ENCODE data around the gene RNU6-1. TPM values are rescaled to one million over a fixed set of nuclear protein-coding genes. Genes with fewer than 3 reads are reported as not detected.

RNU6-1 gene
- total and polyA plus RNA-seq, 2 donors (not counting 3 experiments of a cell fraction or from before 2014, with no cell fraction given): not detected

DNA sequence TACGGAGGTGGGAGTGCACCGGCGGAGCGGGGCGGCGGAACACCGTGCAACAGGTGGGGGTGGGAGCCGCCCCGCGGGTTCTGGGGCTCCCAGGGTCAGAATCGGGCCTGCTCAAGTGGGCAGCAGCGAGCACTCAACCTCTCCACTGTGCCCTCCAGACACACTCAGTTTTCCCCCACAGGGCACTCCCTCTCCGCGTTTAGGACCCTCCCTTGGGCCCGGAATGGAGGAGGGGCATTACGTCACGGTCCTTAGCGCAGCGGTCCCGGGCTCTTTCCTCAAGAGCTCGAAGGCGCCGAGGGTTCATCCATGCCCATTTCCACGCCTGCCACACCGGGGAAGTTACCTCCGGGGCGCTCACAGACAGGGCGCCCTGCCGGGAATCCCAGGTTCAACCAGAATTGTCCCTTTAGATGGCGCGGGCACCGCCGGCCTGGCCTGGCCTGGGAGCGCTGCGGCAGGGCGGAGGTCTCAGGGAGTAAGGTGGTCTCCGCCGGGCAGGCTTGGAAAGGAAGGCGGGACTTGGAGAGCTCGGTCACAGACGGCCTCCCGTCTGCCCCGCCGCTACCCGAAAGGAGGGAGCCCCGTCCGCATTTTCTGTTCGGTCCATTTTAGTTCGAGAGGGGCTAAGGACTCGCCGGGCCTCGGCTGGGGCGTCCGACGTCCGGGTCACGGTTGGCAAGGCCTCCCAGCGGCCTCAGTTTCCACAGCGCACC is 5.1 kb downstream of the RNU6-1 start:
- H3K4me2 ChIP-seq (ENCODE audit: insufficient read depth, low read length): peak overlapping the region; percentile 29
- H3K79me2 ChIP-seq (ENCODE audit: control insufficient read depth, insufficient read depth, low read length): no peaks in the 10 kb centered on the region
- H3K4me3 ChIP-seq (replicated peaks in 1 of 3; ENCODE audit: insufficient read depth in 1 of 3, low read depth in 1 of 3, low read length in 3 of 3): peak overlapping the region in 2 of 3 experiments; percentile 10 to 21
- POLR2A ChIA-PET: no interaction called here
- FAIRE-seq: no peak
- no TSS peak for BruUV-seq (replicated peaks)
- H3K9me1 ChIP-seq (replicated peaks; ENCODE audit: control insufficient read depth, extremely low read depth, insufficient read depth, low read length): no peaks in the 10 kb centered on the region
- no peak overlapping the region for H3K9ac ChIP-seq (replicated peaks; ENCODE audit: extremely low read depth, insufficient read depth, low read length)
- dilution Hi-C loops (cut with MboI; ENCODE audit: extremely low pct_ligation_motif_present, low sequenced_read_pairs): no loop called here
- DNase-seq (ENCODE audit: low read depth, low spot score): no peak
- no peak overlapping the region for H3K27ac ChIP-seq (ENCODE audit: insufficient read depth, low read depth, low read length)
- no peaks in the 10 kb centered on the region for H3K36me3 ChIP-seq (ENCODE audit: control insufficient read depth in 2 of 2, extremely low read depth in 1 of 2, insufficient read depth in 2 of 2, low read length in 2 of 2)
- peaks cover 68 to 75% of the 10 kb centered on the region in 2 experiments for H3K27me3 ChIP-seq (ENCODE audit: control insufficient read depth in 2 of 2, insufficient read depth in 2 of 2, low read length in 2 of 2)
- H3K4me1 ChIP-seq (ENCODE audit: control insufficient read depth, extremely low read depth, insufficient read depth, low read length): peaks cover 36% of the 10 kb centered on the region
- TF ChIP-seq FOS (IDR thresholded peaks at IDR 0.05; ENCODE audit: borderline replicate concordance, insufficient read depth, low read length): no peak
- no peak for TF ChIP-seq GATA2 (IDR thresholded peaks at IDR 0.05; ENCODE audit: insufficient read depth, insufficient read length, low read depth, low read length)
- no peak for TF ChIP-seq EZH2 (IDR thresholded peaks at IDR 0.05; ENCODE audit: borderline replicate concordance, low read depth, low read length, severe bottlenecking)
- TF ChIP-seq, protein P1, sequence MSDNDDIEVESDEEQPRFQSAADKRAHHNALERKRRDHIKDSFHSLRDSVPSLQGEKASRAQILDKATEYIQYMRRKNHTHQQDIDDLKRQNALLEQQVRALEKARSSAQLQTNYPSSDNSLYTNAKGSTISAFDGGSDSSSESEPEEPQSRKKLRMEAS (IDR thresholded peaks at IDR 0.05; ENCODE audit: insufficient read depth, insufficient read length): no peak
- TF ChIP-seq, protein P2, sequence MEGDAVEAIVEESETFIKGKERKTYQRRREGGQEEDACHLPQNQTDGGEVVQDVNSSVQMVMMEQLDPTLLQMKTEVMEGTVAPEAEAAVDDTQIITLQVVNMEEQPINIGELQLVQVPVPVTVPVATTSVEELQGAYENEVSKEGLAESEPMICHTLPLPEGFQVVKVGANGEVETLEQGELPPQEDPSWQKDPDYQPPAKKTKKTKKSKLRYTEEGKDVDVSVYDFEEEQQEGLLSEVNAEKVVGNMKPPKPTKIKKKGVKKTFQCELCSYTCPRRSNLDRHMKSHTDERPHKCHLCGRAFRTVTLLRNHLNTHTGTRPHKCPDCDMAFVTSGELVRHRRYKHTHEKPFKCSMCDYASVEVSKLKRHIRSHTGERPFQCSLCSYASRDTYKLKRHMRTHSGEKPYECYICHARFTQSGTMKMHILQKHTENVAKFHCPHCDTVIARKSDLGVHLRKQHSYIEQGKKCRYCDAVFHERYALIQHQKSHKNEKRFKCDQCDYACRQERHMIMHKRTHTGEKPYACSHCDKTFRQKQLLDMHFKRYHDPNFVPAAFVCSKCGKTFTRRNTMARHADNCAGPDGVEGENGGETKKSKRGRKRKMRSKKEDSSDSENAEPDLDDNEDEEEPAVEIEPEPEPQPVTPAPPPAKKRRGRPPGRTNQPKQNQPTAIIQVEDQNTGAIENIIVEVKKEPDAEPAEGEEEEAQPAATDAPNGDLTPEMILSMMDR (IDR thresholded peaks at IDR 0.05; ENCODE audit: extremely low read depth in 1 of 2, insufficient read depth in 1 of 2, low read depth in 1 of 2, low read length in 2 of 2): no peak
- TF ChIP-seq POLR2A (IDR thresholded peaks at IDR 0.05; ENCODE audit: low read depth, low read length): no peak
- TF ChIP-seq MYC (IDR thresholded peaks at IDR 0.05; ENCODE audit: low read depth, low read length): no peak
- TF ChIP-seq JUN (IDR thresholded peaks at IDR 0.05; ENCODE audit: borderline replicate concordance, insufficient read depth, insufficient read length, low read depth): no peak
- no peak for TF ChIP-seq POLR2AphosphoS5 (IDR thresholded peaks at IDR 0.05; ENCODE audit: insufficient read depth, low read depth, low read length)
- peak overlapping the region; percentile 26 for H2AFZ ChIP-seq (ENCODE audit: low read depth, low read length)
- CTCF ChIA-PET: interaction anchor here (0.8 to 2.4 kb wide), 9 partner anchors 14 to 449 kb away, joined by 3 to 111 read pairs (median 5); no protein-coding TSS in a partner anchor
- H4K20me1 ChIP-seq (replicated peaks; ENCODE audit: control insufficient read depth, extremely low read depth, insufficient read depth, low read length): no peaks in the 10 kb centered on the region
- H3K9me3 ChIP-seq (replicated peaks; ENCODE audit: control insufficient read depth, insufficient read depth, low read length): no peaks in the 10 kb centered on the region
- intact Hi-C loops (cut with micrococcal nuclease): loop anchor here (2.0 to 5.0 kb wide), 3 partner anchors 292 to 512 kb away; partner anchors contain the start of gene MAP2K5

All from endothelial cell of umbilical vein (primary cell).